Activated T-cell treated with anti-CD3 and anti-CD28 coated beads, Interleukin-2, amount 50 U/mL, for 24 hours (primary cell): ENCODE measurements around the gene SWSAP1.

Experiments
- DNase-seq: peaks from one replicate; pipeline ENCODE4 v3.0.0-alpha.2; 2020
- H3K27ac Mint-ChIP-seq: 2 replicates; pipeline ENCODE4 v1.8.0; 2020; ENCODE audit warnings: mild to moderate bottlenecking, mixed read lengths
- H3K27me3 Mint-ChIP-seq: 2 replicates; pipeline ENCODE4 v1.8.0; 2020; ENCODE audit warnings: mixed read lengths
- H3K36me3 Mint-ChIP-seq: 2 replicates; pipeline ENCODE4 v1.8.0; 2020; ENCODE audit warnings: low read depth, mixed read lengths
- H3K4me1 Mint-ChIP-seq: 2 replicates; pipeline ENCODE4 v1.8.0; 2020; ENCODE audit warnings: low read depth, mixed read lengths
- H3K4me3 Mint-ChIP-seq: 2 replicates; pipeline ENCODE4 v1.8.0; 2020; ENCODE audit warnings: mild to moderate bottlenecking, moderate library complexity, mixed read lengths
- H3K9me3 Mint-ChIP-seq: 2 replicates; pipeline ENCODE4 v1.8.0; 2020; ENCODE audit warnings: mixed read lengths

The SWSAP1 gene

GRCh38 chr19:11423164-11423790, 48.8 kb downstream of the SWSAP1 start:
- DNase-seq: no peak
- no peak overlapping the region for H3K4me3 Mint-ChIP-seq
- H3K4me1 Mint-ChIP-seq: peaks cover 44% of the 10 kb centered on the region
- H3K27ac Mint-ChIP-seq: no peak overlapping the region
- no peaks in the 10 kb centered on the region for H3K36me3 Mint-ChIP-seq
- no peaks in the 10 kb centered on the region for H3K9me3 Mint-ChIP-seq
- peaks cover 57% of the 10 kb centered on the region for H3K27me3 Mint-ChIP-seq

GRCh38 chr19:11423791-11424181, 49.3 kb downstream of the SWSAP1 start:
- peaks cover 41% of the 10 kb centered on the region for H3K4me1 Mint-ChIP-seq
- H3K9me3 Mint-ChIP-seq: no peaks in the 10 kb centered on the region
- no peak for DNase-seq
- no peak overlapping the region for H3K4me3 Mint-ChIP-seq
- no peaks in the 10 kb centered on the region for H3K36me3 Mint-ChIP-seq
- peaks cover 53% of the 10 kb centered on the region for H3K27me3 Mint-ChIP-seq
- no peak overlapping the region for H3K27ac Mint-ChIP-seq
